GM12878 (cell line): ENCODE data around the gene SIRPD. TPM values are rescaled to one million over a fixed set of nuclear protein-coding genes. Genes with fewer than 3 reads are reported as not detected.

Experiments
- ATAC-seq: fragments of 200-7000 bp; cut with Tn5 transposase; 3 replicates; pipeline ENCODE4 v1.9.1; 2020; ENCODE audit warnings: mild to moderate bottlenecking, moderate library complexity
- BruUV-seq: library from RNA; stranded (reverse); fragments of 400-500 nt; replicated peaks from 2 replicates; lab custom pipeline; 2021; lab: Mats Ljungman, UMichigan
- CTCF ChIA-PET: fragments of 300-600 bp; sonication (Branson Sonifier 250); formaldehyde crosslinking; extraction: SDS; loops from one replicate; lab custom pipeline; 2021; ENCODE audit warnings: inconsistent platforms; lab: Yijun Ruan, JAX
- POLR2A ChIA-PET: fragments of 350-600 bp; formaldehyde crosslinking; extraction: SDS; loops from one replicate; lab custom pipeline; 2021; ENCODE audit warnings: inconsistent platforms; lab: Charles Lee
- RAD21 ChIA-PET: fragments of 300-600 bp; sonication (Branson Sonifier 250); formaldehyde crosslinking; loops from one replicate; lab custom pipeline; 2023; ENCODE audit warnings: antibody characterized with exemption; ENCODE audit not compliant: unreplicated experiment; lab: Charles Lee
- SMC1A ChIA-PET: fragments of 300-600 bp; sonication (Branson Sonifier 250); formaldehyde crosslinking; loops from one replicate; lab custom pipeline; 2023; ENCODE audit not compliant: unreplicated experiment, uncharacterized antibody; lab: Charles Lee
- DNase-seq: peaks from one replicate; pipeline ENCODE4 v3.0.0-alpha.2; 2011; ENCODE audit warnings: low read depth, low spot score
- FAIRE-seq: peaks from 3 replicates; lab custom pipeline; 2011; peaks lifted over from hg19 to GRCh38; lab: Jason Lieb, UNC
- H2AFZ ChIP-seq: 2 replicates; pipeline ENCODE4 v1.6.0; 2011; ENCODE audit warnings: low read depth, low read length, control low read depth; ENCODE audit not compliant: control insufficient read depth
- H3K27ac ChIP-seq: 2 replicates; pipeline ENCODE4 v1.5.1; 2011; ENCODE audit warnings: control low read depth; ENCODE audit not compliant: control insufficient read depth, insufficient read depth
- H3K27me3 ChIP-seq, 2 experiments: replicated peaks in 1 of 2; 2 replicates each; pipeline versions ENCODE4 v1.6.0 to v1.6.1; 2011; ENCODE audit warnings: low read length in 1 of 2; ENCODE audit not compliant: control insufficient read depth in 2 of 2, insufficient read depth in 2 of 2
- H3K36me3 ChIP-seq, 2 experiments: 2 replicates each; pipeline ENCODE4 v1.5.1; 2011; ENCODE audit warnings: low read length in 1 of 2; ENCODE audit not compliant: control insufficient read depth in 2 of 2, insufficient read depth in 2 of 2
- H3K4me1 ChIP-seq: 2 replicates; pipeline ENCODE4 v1.6.1; 2011; ENCODE audit warnings: mild to moderate bottlenecking, low read length, moderate library complexity, mixed read lengths; ENCODE audit not compliant: control insufficient read depth, insufficient read depth
- H3K4me2 ChIP-seq: 2 replicates; pipeline ENCODE4 v1.6.0; 2011; ENCODE audit warnings: control low read depth; ENCODE audit not compliant: control insufficient read depth, insufficient read depth
- H3K4me3 ChIP-seq: fragments of 200-600 bp; sonication (generic); 2 replicates; pipeline ENCODE4 v1.5.1; 2016
- H3K79me2 ChIP-seq: 2 replicates; pipeline ENCODE4 v1.6.0; 2011; ENCODE audit warnings: low read length; ENCODE audit not compliant: control insufficient read depth, insufficient read depth
- H3K9ac ChIP-seq: 2 replicates; pipeline ENCODE4 v1.8.0; 2011; ENCODE audit warnings: low read length, control low read depth, mixed read lengths; ENCODE audit not compliant: control insufficient read depth, insufficient read depth
- H3K9me3 ChIP-seq: replicated peaks from 3 replicates; pipeline ENCODE4 v1.5.1; 2011; ENCODE audit warnings: mild to moderate bottlenecking, low read length; ENCODE audit not compliant: control insufficient read depth, insufficient read depth
- H4K20me1 ChIP-seq: 2 replicates; pipeline ENCODE4 v1.6.0; 2011; ENCODE audit not compliant: control insufficient read depth, insufficient read depth
- BMI1 ChIP-seq: fragments of 450-650 bp; IDR thresholded peaks from 2 replicates; pipeline ENCODE4 v1.6.1; 2016; ENCODE audit warnings: mild to moderate bottlenecking, moderate library complexity, borderline replicate concordance
- PRDM15 ChIP-seq: fragments of 450-650 bp; formaldehyde crosslinking; IDR thresholded peaks from 2 replicates; pipeline ENCODE4 v1.4.0; 2020; ENCODE audit warnings: mild to moderate bottlenecking, moderate library complexity
- RAD21 ChIP-seq: IDR thresholded peaks from 2 replicates; pipeline ENCODE4 v1.6.1; 2011; ENCODE audit warnings: mild to moderate bottlenecking, low read depth, low read length, moderate library complexity; ENCODE audit not compliant: insufficient read depth
- RELA ChIP-seq: fragments of 450-650 bp; IDR thresholded peaks from 2 replicates; pipeline ENCODE4 v1.8.0; 2014; ENCODE audit warnings: borderline replicate concordance; ENCODE audit not compliant: partially characterized antibody
- TAF1 ChIP-seq: IDR thresholded peaks from 2 replicates; pipeline ENCODE4 v1.6.1; 2011; ENCODE audit warnings: mild to moderate bottlenecking, low read depth, low read length, borderline replicate concordance
- in situ Hi-C: fragments of 300-500 bp; cut with MboI; formaldehyde crosslinking; loops from 9 replicates; pipeline ENCODE4 v1.14.3; 2018; ENCODE audit warnings: mixed read lengths
- intact Hi-C: fragments of 100-400 bp; cut with micrococcal nuclease; formaldehyde crosslinking; loops from one replicate; pipeline ENCODE4 v1.14.2; 2022; ENCODE audit not compliant: unreplicated experiment
- polyA plus RNA-seq, 11 experiments: library from polyadenylated mRNA; depleted of rRNA in 4 of 11; unstranded in 6 of 11; stranded (reverse) in 5 of 11; fragments of >200 nt; fragmentation: Nextera tagmentation in 4 of 11; fragmentation: Illumina TruSeq in 1 of 11; extraction: Ambion mirVana in 4 of 11; extraction: Trizol in 1 of 11; gene quantifications; 1 replicate in 1 of 11; 2 replicates in 10 of 11; pipeline versions ENCODE4 v1.2.1 to v1.2.3, GENCODE V29; 2011 to 2016; ENCODE audit warnings: inconsistent platforms in 2 of 11, missing spikeins in 2 of 11, low read depth in 1 of 11
- total RNA-seq, 4 experiments: library from RNA; depleted of rRNA in 3 of 4; stranded (reverse); fragments of >200 nt in 3 of 4; fragmentation: Illumina TruSeq in 1 of 4; extraction: Trizol in 1 of 4; gene quantifications; 2 replicates each; pipeline versions ENCODE4 v1.2.1 to v1.2.3, GENCODE V29; 2013 to 2021

SIRPD gene
- total and polyA plus RNA-seq, 10 of the 15 experiments (the other 5 are each of a cell fraction or from before 2014, with no cell fraction given): 0.10 to 1.6 (median 0.88) TPM

- no peak for TF ChIP-seq PRDM15 (CRISPR knock-in tag)
Observed at GRCh38 chr20:1561350-1561749, 3.8 kb upstream of the SIRPD start (continued).

- intact Hi-C loops (no loop called here), in situ Hi-C loops (no loop called here)
- Histone ChIP-seq H3K4me2 (no peak overlapping the region), H3K36me3 (no peaks in the 10 kb centered on the region), H2AFZ (no peak overlapping the region), H3K4me1 (no peaks in the 10 kb centered on the region), H3K27ac (no peak overlapping the region), H3K79me2 (no peaks in the 10 kb centered on the region), H3K4me3 (no peak overlapping the region), H3K9me3 (peaks cover 3% of the 10 kb centered on the region; the same call in 2 of the 3 replicates), H3K27me3 (peaks cover 0 to 2% of the 10 kb centered on the region in 2 experiments; a peak in 1 of 4 replicates), H3K9ac (no peak overlapping the region), H4K20me1 (no peaks in the 10 kb centered on the region)
- BruUV-seq: no TSS peak
- FAIRE-seq: no peak
- ChIA-PET POLR2A (no interaction called here), CTCF (interaction anchor here (1.0 to 2.5 kb wide), 3 partner anchors 46 to 221 kb away, joined by 3 to 10 read pairs (median 4); no protein-coding TSS in a partner anchor), SMC1A (interaction anchor here (0.8 to 1.4 kb wide), 2 partner anchors 22 to 111 kb away, joined by 3 read pairs; no protein-coding TSS in a partner anchor), RAD21 (no interaction called here)
- no peak for DNase-seq
- ATAC-seq: no peak
- TF ChIP-seq RELA (no peak), RAD21 (0 out of 2 replicates have a peak, but pooled peaks have one; percentile 16), BMI1 (no peak), TAF1 (no peak)
Observed at GRCh38 chr20:1555952-1556351, 1.6 kb downstream of the SIRPD start.
